MM.1S (cell line): ENCODE data around the gene ELF3.

ENCODE experiments used
- DNase-seq: peaks from one replicate; pipeline ENCODE4 v3.0.0-alpha.2; 2015
- H2AFZ ChIP-seq: fragments of 300-600 bp; sonication (generic); 2 replicates; pipeline ENCODE4 v1.6.0; 2016; ENCODE audit warnings: antibody characterized with exemption, low read length
- H3F3A ChIP-seq: fragments of 300-600 bp; sonication (generic); 2 replicates; pipeline ENCODE4 v1.6.1; 2016; ENCODE audit warnings: mild to moderate bottlenecking, antibody characterized with exemption, low read length, moderate library complexity, mixed read lengths; ENCODE audit not compliant: insufficient read depth
- H3K27ac ChIP-seq: fragments of 300-600 bp; sonication (generic); 2 replicates; pipeline ENCODE4 v1.5.1; 2016; ENCODE audit warnings: mild to moderate bottlenecking, low read length
- H3K27me3 ChIP-seq: fragments of 300-600 bp; sonication (generic); replicated peaks from 2 replicates; pipeline ENCODE4 v1.6.0; 2016; ENCODE audit warnings: low read length; ENCODE audit not compliant: insufficient read depth
- H3K36me3 ChIP-seq: fragments of 300-600 bp; sonication (generic); replicated peaks from 2 replicates; pipeline ENCODE4 v1.6.1; 2016; ENCODE audit warnings: mild to moderate bottlenecking, low read length, mixed read lengths; ENCODE audit not compliant: insufficient read depth
- H3K4me1 ChIP-seq: fragments of 300-600 bp; sonication (generic); 2 replicates; pipeline ENCODE4 v1.6.1; 2016; ENCODE audit warnings: low read length, mixed read lengths
- H3K4me2 ChIP-seq: fragments of 300-600 bp; sonication (generic); 2 replicates; pipeline ENCODE4 v1.6.0; 2016; ENCODE audit warnings: low read depth, low read length
- H3K4me3 ChIP-seq: fragments of 300-600 bp; sonication (generic); 2 replicates; pipeline ENCODE4 v1.5.1; 2016; ENCODE audit warnings: low read length, mixed read lengths
- H3K79me2 ChIP-seq: fragments of 300-600 bp; sonication (generic); 2 replicates; pipeline ENCODE4 v1.6.1; 2016; ENCODE audit warnings: mixed run types, low read length, mixed read lengths
- H3K9ac ChIP-seq: fragments of 300-600 bp; sonication (generic); 2 replicates; pipeline ENCODE4 v1.6.1; 2016; ENCODE audit warnings: low read length, mixed read lengths
- H3K9me2 ChIP-seq: fragments of 300-600 bp; sonication (generic); replicated peaks from 2 replicates; pipeline ENCODE4 v1.6.1; 2016; ENCODE audit warnings: mild to moderate bottlenecking, low read length, mixed read lengths; ENCODE audit not compliant: insufficient read depth
- H3K9me3 ChIP-seq: fragments of 300-600 bp; sonication (generic); replicated peaks from 2 replicates; pipeline ENCODE4 v1.6.1; 2016; ENCODE audit warnings: mild to moderate bottlenecking, low read length, mixed read lengths; ENCODE audit not compliant: insufficient read depth
- H4K20me1 ChIP-seq: fragments of 300-600 bp; sonication (generic); 2 replicates; pipeline ENCODE4 v1.6.1; 2016; ENCODE audit warnings: mild to moderate bottlenecking, low read length, moderate library complexity, mixed read lengths; ENCODE audit not compliant: insufficient read depth
- EZH2 ChIP-seq: fragments of 300-600 bp; sonication (generic); optimal IDR thresholded peaks from 2 replicates; pipeline ENCODE3; 2017; ENCODE audit warnings: low read depth, mild to moderate bottlenecking, antibody characterized with exemption, low read length, mixed read lengths
- EZH2phosphoT487 ChIP-seq: fragments of 300-600 bp; sonication (generic); IDR thresholded peaks from 2 replicates; pipeline ENCODE4 v1.6.1; 2018; ENCODE audit warnings: antibody characterized with exemption, low read length
- TF ChIP-seq, protein P1 (sequence below): fragments of 300-600 bp; sonication (generic); IDR thresholded peaks from 2 replicates; pipeline ENCODE4 v1.5.1; 2016; ENCODE audit warnings: antibody characterized with exemption, low read length, mixed read lengths

Gene ELF3

DNA sequence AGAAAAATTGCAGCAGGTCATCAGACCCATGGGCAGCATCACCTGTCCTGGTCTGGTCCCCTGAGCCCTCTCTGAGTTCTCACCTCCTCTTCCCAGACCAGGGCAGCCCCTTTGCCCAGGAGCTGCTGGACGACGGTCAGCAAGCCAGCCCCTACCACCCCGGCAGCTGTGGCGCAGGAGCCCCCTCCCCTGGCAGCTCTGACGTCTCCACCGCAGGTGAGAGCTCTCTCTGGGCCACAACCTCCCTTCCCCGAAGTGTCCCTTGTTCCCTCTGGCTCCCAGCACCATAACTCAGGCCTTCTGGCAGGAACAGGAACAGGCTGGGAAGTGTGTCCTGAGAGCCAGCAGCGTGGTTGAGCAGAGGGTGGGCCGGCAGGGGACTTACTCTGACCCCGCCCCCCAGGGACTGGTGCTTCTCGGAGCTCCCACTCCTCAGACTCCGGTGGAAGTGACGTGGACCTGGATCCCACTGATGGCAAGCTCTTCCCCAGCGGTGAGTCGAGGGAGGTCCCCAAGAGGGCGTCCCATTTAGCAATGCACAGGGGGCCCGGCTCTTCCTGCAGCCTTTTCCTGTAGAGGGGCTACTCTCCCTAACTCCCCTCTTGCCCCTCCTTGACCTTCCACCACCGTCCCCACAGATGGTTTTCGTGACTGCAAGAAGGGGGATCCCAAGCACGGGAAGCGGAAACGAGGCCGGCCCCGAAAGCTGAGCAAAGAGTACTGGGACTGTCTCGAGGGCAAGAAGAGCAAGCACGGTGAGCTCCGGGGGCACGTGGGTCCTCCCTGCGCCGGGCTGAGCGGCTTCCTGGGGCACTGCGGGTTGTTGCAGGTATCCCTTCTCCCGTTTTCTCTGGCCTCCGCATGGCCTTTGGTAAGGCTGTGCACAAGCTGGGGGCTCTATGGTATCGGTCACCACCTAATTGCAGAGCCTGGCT is 2.4 kb downstream of the ELF3 start:
- Histone ChIP-seq H3K27ac (no peak overlapping the region), H3K27me3 (no peaks in the 10 kb centered on the region), H3K4me2 (no peak overlapping the region), H4K20me1 (no peaks in the 10 kb centered on the region), H3K4me1 (peaks cover 11% of the 10 kb centered on the region), H3K79me2 (no peaks in the 10 kb centered on the region), H3K9ac (no peak overlapping the region), H3F3A (no peaks in the 10 kb centered on the region), H3K9me3 (no peaks in the 10 kb centered on the region), H3K9me2 (no peaks in the 10 kb centered on the region), H2AFZ (no peak overlapping the region), H3K4me3 (no peak overlapping the region), H3K36me3 (no peaks in the 10 kb centered on the region)
- TF ChIP-seq EZH2 (no peak), EZH2phosphoT487 (no peak)
- TF ChIP-seq, protein P1, sequence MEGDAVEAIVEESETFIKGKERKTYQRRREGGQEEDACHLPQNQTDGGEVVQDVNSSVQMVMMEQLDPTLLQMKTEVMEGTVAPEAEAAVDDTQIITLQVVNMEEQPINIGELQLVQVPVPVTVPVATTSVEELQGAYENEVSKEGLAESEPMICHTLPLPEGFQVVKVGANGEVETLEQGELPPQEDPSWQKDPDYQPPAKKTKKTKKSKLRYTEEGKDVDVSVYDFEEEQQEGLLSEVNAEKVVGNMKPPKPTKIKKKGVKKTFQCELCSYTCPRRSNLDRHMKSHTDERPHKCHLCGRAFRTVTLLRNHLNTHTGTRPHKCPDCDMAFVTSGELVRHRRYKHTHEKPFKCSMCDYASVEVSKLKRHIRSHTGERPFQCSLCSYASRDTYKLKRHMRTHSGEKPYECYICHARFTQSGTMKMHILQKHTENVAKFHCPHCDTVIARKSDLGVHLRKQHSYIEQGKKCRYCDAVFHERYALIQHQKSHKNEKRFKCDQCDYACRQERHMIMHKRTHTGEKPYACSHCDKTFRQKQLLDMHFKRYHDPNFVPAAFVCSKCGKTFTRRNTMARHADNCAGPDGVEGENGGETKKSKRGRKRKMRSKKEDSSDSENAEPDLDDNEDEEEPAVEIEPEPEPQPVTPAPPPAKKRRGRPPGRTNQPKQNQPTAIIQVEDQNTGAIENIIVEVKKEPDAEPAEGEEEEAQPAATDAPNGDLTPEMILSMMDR, result no peak
- no peak for DNase-seq

DNA sequence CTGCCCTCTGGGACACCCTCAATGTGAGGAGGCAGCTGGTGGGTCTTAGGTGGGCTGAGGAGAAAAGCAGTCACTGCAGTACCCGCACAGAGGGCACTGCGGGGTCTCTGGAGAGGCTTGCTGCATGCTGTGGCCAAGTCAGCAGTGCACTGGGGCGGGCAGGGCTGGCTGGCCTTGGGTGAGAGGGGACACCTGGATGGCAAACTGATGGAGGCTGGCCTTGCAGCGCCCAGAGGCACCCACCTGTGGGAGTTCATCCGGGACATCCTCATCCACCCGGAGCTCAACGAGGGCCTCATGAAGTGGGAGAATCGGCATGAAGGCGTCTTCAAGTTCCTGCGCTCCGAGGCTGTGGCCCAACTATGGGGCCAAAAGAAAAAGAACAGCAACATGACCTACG is 3.2 kb downstream of the ELF3 start:
- Histone ChIP-seq H3K9me2 (no peaks in the 10 kb centered on the region), H3K79me2 (no peaks in the 10 kb centered on the region), H3K4me3 (no peak overlapping the region), H3K4me1 (peaks cover 11% of the 10 kb centered on the region), H3K4me2 (no peak overlapping the region), H3K36me3 (no peaks in the 10 kb centered on the region), H3K9ac (no peak overlapping the region), H3K27me3 (no peaks in the 10 kb centered on the region), H4K20me1 (no peaks in the 10 kb centered on the region), H3K9me3 (no peaks in the 10 kb centered on the region), H3F3A (no peaks in the 10 kb centered on the region), H2AFZ (no peak overlapping the region), H3K27ac (no peak overlapping the region)
- no peak for TF ChIP-seq EZH2phosphoT487
- TF ChIP-seq EZH2, result no peak
- TF ChIP-seq, protein P1, result no peak
- no peak for DNase-seq

DNA sequence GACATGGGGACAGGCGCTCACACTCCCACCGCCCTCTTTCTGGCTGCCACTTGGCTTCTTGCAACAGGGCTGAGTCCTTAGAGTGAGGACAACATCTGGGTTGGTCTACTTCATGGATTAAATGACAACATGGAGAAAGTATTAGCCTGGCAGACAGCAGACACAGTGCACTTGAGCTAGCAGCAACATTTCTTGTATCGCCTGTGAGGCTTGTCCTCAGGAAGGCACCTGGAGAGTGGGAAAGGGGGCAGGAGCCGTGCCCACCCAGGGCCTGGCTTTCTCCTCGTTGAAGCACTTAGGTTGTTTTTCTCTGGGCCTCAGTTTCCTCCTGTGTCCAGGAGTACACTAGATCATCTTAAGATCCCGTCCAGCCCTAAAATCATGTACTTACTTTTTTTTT is 3.7 kb downstream of the ELF3 start:
- TF ChIP-seq, protein P1, result no peak
- no peak for TF ChIP-seq EZH2
- no peak for TF ChIP-seq EZH2phosphoT487
- H3K4me3 ChIP-seq, result no peak overlapping the region
- no peaks in the 10 kb centered on the region for H3K79me2 ChIP-seq
- H4K20me1 ChIP-seq, result no peaks in the 10 kb centered on the region
- H2AFZ ChIP-seq, result no peak overlapping the region
- H3K36me3 ChIP-seq, result no peaks in the 10 kb centered on the region
- no peaks in the 10 kb centered on the region for H3K9me3 ChIP-seq
- peaks cover 11% of the 10 kb centered on the region for H3K4me1 ChIP-seq
- DNase-seq, result no peak
- no peak overlapping the region for H3K27ac ChIP-seq
- H3F3A ChIP-seq, result no peaks in the 10 kb centered on the region
- H3K27me3 ChIP-seq, result no peaks in the 10 kb centered on the region
- H3K4me2 ChIP-seq, result no peak overlapping the region
- H3K9ac ChIP-seq, result no peak overlapping the region
- H3K9me2 ChIP-seq, result no peaks in the 10 kb centered on the region
